OCI-LY7 (cell line): ENCODE measurements around the gene FCGBP.

ENCODE experiments used
- CTCF ChIP-seq: fragments of 200-600 bp; sonication (generic); conservative IDR thresholded peaks from 2 replicates; pipeline ENCODE4 v1.5.1; 2014; ENCODE audit warnings: mild to moderate bottlenecking, antibody characterized with exemption, low read length, moderate library complexity, mixed read lengths
- EZH2phosphoT487 ChIP-seq: fragments of 200-600 bp; sonication (generic); IDR thresholded peaks from 2 replicates; pipeline ENCODE4 v1.6.1; 2018; ENCODE audit warnings: low read depth, borderline replicate concordance, mild to moderate bottlenecking, mixed run types, antibody characterized with exemption, low read length, moderate library complexity, mixed read lengths

DNA sequence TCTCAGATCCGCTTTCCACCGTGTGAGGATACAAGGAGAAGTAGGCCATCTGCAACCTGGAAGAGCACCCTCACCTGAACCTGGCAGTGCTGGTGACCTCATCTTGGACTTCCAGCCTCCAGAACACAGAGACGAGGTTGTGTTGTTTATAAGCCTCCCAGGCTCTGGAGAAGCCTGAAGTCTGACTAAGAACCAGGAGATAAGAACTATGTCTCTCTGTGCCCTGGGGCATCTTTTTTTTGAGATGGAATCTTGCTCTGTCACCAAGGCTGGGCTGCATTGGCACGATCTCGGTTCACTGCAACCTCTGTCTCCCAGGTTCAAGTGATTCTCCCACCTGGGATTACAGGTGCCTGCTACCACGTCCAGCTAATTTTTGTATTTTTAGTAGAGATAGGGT is 14.5 kb downstream of the FCGBP start:
- TF ChIP-seq CTCF, result no peak
- TF ChIP-seq EZH2phosphoT487, result no peak
